HG03520 (cell line): Measurements from ENCODE around the gene MBTD1.
"Not testable (repeated sequence)": the region's sequence is repeated elsewhere in the genome, so short reads cannot be mapped to it uniquely, and the experiment has no call there.

Source experiments
- ATAC-seq: cut with Tn5 transposase; IDR thresholded peaks from one replicate; pipeline ENCODE4 v1.9.1; 2021; ENCODE audit warnings: mild to moderate bottlenecking, moderate library complexity; ENCODE audit not compliant: unreplicated experiment

MBTD1 gene

DNA sequence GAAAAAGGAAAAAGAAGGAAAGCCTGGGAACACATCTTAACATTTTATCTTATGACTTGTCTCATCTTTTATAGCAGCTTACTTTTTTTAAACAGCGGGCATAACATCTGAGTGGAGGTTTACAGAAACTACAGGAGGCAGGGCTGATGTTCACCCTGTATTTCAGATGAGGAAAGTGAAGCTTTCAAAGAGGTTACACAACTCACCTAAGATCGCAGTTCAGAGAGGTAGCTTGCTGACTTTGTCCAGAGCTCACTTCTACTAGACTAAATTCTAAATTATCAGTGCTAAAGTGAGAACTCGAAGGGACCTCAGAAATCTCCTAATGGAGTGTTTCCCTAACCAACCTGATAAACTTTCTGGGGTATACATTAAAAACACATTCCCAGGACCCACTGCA is 3.7 kb downstream of the MBTD1 start:
- no peak for ATAC-seq

DNA sequence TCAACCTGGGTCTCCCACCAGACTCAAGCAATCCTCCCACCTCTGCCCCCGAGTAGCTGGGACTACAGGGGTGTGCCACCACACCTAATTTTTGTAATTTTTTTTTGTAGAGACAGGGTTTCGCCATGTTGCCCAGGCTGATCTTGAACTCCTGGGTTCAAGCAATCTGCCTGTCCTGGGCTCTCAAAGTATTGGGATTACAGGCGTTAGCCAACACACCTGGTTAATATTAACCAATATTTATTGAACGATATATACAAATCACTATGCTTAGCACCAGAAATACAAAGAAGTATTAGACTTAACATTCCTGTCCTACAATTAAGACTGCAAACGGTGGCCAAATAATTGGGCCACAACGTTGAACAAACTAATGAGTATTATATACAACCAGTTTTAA is 4.2 kb downstream of the MBTD1 start:
- no peak for ATAC-seq

DNA sequence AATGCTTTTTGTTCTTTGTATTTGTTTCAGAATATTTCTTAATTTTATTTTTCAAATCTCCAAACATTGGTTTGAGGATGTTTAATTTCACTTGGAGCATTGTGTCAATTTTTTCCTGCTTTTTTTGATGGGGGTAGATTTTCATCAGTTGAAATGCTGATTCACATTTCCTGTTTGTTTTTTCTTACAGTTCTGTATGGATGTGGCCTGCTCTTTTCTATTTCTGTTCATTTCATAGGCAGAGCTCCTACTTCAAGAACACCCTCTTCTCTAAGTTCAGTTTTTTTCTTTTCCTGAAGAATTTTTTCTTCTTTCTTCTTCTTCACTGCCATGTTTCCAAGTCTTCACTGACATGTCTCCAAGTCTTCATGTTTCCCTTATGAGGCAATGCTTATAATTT is 8.8 kb downstream of the MBTD1 start:
- ATAC-seq = no peak

DNA sequence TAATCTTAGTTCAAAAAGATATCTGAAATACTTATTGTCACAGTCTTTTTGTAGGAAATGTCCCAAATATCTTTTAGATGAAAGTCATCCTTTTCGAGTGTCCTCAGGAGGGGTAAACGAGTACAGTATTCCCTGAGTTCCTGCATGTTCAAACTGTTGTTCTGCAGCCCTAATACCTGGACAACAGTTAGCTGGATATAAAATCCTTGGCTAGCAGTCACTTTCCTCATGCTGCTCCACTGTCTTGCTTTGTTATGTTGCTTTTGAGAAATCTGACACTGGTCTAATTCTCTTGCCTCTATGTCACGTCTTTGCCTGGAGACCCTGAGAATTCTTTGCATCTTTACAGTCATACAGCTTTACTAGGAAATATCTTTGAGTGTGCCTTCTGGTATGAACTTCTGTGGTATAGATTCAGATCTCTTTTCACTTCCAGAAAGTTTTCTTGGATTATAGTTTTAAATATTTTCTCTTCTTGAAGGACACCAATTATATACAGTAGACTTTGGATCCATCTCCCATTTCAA is 9.5 kb downstream of the MBTD1 start:
- ATAC-seq = no peak

DNA sequence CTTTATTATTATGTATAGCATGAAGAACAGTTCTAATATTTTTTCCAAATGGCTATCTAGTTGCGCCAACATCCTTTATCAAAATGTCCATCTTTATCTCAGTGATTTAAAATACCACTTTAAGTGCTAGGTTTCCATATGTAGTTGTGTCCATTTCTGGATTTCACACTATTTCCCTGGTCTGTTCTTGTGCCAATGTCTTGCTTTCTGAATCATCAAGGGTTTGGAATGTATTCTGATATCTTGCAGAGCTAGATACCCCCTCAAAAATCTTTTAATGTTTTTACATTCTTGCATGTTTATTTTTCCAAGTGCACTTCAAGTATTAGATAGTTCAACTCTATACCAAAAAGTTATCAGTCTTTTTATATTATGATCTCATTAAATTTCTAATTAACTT is 14.3 kb downstream of the MBTD1 start:
- no peak for ATAC-seq

DNA sequence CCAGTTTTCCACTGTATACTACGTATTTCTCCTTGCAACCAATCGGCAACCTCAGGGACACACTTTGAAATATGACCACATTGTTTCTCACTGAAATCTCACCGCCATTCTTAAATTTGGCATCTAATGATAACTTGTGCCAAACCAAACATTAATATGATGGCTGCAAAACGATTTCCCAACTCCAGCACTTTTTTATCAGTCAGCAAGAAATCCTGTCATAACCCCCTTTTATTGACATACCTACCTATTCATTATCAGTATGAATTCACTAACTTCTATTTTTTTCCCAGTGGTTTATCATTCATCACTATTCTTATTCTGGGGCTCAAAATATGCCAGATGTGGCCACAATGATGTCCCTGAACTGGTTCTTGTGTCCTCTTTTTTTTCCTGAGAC is 15.8 kb downstream of the MBTD1 start:
- no peak for ATAC-seq

DNA sequence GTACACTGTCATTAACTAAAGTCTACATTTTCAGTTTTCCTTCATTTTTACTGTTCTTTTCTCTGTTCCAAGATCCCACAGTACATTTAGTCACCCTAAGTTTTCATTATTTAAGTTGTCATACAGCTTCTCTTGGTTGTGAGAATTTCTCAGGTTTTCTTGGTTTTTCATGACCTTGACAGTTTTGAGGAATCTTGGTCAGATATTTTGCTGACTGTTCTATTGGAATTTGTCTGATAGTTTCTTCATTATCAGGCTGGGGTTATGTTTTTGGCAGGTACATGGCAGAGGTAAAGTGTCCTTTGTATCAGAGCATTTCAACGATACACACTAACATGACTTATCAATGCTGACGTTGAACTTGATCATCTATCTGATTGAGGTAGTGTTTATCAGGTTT is 19.6 kb downstream of the MBTD1 start:
- no peak for ATAC-seq

DNA sequence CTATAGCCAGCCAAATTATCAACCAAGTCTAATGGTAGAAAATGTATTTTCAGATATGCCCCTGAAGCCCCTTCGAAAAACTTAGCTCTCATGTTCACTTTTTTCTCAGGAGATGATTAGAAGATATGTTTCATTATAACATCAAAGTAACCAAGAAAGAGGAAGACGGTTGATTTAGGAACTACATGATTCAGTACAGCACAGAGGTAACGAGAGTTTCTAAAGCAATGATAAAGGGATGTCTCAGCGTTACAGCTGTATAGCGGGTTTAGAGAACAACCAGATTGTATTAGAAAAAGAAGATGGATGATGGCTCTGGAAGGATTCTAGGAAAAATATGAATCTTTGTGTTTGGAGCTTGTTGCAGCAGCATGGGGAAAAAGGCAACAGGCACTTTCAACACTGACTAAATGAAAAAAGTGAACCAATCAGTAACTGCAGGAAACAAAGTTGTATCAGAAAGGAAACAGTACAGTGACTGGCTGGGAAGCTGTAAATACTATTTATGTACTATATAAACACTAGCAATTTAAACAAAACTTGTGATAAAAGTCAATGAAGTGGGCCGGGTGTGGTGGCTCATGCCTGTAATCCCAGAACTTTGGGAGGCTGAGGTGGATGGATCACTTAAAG is 21.5 kb downstream of the MBTD1 start:
- peak; percentile 65 for ATAC-seq

DNA sequence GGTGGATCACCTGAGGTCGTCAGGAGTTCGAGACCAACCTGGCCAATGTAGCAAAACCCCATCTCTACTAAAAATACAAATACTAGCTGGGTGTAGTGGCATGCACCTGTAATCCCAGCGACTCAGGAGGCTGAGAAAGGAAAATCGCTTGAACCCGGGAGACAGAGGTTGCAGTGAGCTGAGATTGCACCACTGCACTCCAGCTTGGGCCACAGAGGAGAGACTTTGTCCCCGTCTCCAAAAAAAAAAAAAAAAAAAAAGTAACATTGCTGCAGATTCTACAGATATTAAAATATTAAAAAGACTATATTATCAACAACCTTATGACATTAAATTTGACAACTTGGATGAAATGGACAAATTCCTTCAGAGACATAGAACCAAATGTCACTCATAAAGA is 25.7 kb downstream of the MBTD1 start:
- no peak for ATAC-seq

DNA sequence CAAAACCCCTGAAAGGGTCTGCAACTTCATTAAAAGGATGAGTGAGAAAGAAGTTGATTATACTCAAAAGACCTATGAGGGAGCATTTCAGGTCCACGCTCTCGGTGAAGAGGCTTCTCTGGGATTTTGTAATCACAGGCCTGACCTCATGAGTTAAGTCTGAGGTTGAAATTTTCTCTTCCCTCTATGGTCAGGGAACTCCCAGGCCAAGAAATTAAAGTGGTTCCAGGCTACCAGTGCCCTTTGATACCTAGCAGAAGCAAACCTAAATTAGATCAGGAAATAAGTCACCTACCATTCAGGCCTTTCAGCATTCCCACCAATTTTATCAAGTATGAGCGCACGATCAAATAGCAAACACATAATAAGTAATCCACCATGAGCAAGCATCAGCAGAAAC is 27.9 kb downstream of the MBTD1 start:
- no peak for ATAC-seq

DNA sequence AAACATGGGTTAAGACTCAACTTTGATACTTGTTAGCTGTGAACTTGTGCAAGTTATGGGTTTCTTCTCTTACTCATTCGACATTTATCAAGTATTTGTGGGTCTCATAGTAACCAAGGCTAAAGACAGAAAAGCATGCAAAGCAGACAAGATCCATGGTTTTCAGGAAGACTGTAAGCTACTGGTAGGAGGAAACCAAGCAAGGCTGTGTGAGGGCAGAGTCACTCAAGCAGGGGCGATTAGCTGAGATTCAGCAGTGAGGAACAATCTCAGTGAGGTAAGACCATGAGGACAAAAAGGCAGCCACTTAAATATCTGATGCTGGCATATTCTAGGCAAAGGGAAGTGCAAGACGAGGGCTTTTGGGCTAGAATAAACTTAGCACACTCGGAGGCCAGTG is 29.5 kb downstream of the MBTD1 start:
- ATAC-seq = no peak

DNA sequence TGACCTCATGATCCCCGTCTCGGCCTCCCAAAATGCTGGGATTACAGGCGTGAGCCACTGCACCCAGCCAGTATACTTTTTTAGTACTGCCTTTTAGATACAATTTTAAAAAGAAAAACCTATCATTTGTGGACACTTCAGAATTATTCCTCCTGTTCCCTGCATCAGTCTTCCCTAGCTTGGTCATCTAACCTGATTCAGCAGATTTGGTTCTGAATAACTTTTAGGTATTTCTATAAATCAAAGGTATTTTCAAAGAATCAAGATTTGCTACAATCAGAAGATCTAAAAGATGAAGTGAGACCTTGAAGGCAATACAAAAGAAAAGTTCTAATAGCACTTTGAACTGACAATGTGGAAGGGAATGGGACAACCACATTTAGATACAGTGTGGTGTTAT is 30.0 kb downstream of the MBTD1 start:
- ATAC-seq = no peak

DNA sequence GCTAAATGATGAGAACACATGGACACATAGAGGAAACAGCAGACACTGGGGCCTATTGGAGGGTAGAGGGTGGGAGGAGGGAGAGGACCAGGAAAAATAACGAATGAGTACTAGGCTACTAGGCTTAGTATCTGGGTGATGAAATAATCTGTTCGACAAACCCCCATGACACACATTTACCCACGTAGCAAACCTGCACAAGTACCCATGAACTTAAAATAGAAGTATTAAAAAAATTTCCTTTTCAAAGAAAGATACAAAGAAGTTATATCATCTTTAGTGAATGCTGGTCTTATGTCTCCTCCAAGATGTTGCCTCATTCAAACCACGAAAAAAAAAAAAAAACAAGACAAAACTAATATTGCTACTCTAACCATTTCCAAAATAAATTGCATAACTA is 31.7 kb downstream of the MBTD1 start:
- ATAC-seq = no peak

DNA sequence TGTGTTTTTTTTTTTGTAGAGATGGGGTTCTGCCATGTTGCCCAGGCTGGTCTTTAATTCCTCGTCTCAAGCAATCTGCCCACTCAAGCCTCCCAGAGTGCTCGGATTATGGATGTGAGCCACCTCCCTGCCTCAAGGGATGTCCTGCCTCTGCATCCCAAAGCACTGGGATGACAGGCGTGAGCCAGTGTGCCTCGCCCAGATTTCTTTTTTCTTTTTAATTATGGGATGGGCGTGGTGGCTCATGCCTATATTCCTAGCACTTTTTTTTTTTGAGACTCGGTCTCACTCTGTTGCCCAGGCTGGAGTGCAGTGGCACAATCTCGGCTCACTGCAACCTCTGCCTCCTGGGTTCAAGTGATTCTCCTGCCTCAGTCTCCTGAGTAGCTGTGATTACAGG is 34.3 kb downstream of the MBTD1 start:
- not testable (repeated sequence) for ATAC-seq

DNA sequence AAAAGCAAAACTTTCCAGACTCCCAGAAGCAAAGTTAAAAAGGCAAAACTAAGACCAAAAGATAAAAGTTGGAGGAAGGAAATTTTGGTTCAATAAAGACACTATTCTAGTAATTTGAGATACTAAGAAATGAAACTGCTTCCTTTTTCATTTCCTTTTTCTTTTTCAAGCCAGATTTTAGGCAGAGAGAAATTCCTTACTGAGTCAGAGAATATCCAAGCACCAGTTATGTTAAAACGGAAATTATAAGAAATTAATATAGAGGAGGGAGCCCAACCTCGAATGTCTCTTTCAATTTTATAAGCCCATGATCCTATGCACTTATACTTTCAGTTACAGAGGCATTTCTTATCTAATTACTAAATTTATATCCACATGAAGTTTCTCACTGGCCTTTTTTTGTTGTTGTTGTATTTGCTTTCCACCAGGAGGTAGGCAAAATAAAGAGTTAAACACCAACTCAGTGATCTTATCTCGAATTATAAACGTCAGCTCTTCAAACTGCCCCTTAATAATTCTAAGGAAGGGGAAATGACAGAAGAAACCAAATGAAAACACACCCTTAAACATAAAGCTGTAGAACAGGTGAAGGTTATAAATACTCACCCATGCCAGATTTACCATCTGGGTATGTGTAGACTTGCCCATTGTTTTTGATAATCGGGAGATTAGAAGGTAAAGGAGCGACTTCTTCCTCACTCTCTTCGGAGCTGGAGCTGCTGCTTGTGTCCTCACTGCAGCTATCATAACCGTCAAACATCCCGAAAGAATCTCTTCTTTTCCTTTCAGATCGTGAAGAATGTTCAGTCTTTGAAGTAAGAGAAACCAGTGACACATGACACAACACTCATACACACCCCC is 35.2 kb downstream of the MBTD1 start:
- no peak for ATAC-seq

DNA sequence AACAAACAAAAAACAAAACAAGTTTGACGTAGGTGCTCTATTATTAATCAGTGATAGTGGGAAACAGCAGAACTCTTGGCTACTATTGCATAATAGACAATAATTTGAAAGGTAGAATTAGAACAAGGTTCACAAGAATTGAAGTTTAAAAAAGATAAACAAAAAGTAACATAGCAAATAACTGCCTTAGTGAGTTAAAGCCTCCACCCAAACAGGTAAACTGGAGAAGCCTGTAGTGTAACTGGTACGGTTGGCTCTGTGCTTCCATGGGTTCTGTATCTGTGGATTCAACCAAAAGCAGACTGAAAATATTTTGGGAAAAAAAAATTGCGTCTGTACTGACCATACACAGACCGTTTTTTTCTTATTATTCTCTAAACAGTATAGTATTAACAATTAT is 38.5 kb downstream of the MBTD1 start:
- no peak for ATAC-seq

DNA sequence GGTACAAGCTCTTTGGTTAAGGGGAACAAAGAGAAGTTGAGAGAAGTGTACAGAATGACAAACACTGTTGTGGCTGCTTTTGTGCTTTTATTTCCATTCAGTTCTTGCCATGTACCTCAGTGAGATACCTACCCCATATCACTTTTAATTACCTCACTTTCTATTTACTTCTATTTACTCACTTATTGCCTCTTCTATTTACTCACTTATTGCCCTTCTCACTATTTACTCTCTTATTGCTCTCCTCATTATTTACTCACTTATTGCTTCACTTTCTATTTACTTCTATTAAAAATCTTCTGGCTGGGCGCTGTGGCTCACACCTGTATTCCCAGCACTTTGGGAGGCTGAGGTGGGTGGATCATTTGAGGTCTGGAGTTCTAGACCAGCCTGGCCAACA is 41.9 kb downstream of the MBTD1 start:
- ATAC-seq = no peak

DNA sequence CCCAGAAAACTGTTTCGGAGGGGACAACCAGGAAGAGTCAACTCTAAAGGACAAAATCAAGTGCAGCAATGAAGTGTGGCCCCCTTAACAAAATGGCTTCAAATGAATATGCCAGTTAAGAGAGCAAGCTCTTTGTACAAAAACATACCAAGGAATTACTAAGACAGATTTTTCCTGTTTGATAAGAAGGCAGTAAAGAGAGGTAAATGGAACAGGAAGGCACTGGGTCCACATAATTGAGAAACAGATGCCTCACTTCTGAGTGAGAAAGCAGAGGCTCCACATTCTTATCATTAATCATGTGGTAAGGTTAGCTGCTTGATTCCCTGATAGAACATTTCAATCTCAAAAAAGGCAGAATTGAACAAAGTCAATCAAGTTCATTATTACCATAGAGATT is 44.9 kb downstream of the MBTD1 start:
- ATAC-seq = no peak

DNA sequence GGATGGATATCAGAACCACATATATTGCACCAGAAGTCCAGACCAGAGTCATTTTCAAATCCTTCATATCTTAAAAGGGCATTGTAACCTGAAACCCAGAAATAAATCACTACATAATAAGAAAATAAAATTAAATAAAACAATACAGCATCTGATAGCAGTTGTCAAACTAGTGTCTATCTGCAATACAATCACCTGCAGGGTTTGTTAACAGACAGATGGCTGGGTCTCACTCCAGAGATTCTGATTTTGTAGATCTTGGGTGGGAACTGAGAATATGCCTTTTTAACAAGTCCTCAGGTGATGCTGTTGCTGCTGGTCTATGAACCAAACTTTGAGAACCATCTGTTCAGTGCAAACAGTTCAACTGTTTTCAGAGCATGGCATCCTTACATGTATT is 56.0 kb downstream of the MBTD1 start:
- ATAC-seq = no peak

DNA sequence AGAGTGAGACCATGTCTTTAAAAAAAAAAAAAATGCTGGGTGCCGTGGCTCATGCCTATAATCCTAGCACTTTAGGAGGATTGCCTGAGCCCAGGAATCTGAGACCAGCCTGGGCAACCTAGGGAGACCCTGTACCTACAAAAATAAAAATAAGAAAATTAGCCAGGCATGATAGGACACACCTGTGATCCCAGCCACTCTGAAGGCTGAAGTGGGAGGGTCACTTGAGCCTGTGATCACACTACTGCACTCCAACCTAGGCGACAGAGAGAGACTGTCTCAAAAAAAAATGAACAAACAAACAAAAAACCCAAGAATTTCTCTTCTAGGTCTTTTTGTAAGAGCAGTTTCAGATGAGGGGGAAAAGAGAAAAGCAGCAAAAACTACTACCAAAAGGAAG is 59.0 kb downstream of the MBTD1 start:
- no peak for ATAC-seq

DNA sequence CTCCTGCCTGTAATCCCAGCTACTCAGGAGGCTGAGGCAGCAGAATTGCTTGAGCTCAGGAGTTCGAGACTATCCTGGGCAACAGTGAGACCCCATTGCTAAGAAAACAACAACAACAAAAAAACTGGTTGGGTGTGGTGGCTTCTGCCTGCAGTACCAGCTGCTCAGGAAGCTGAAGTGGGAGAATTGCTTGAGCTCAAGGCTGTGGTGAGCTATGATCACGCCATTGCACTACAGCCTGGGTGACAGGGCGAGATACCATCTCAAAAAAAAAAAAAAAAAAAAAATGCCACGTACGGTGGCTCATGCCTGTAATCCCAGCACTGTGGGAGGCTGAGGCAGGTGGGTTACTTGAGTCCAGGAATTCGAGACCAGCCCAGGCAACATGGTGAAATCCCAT is 59.6 kb downstream of the MBTD1 start:
- no peak for ATAC-seq

DNA sequence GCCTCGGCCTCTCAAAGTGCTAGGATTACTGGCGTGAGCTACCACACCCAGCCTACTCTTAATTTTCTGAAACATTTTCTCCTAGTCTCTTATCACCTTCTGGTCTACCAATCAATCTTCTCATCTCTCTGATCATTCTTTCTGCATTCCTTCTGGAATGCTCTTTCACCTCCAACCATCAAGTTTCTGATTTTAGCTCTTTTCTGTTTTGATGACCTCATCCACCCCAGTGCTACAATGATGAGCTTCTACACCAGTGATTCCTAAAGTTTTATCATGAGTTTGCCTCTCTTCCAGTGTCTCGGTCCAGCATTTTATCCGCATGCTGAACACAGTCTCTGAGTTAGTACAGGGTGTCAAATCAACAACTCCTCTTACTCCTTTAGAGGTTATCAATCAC is 62.1 kb downstream of the MBTD1 start:
- no peak for ATAC-seq
